Subcutaneous adipose tissue (tissue), 4 donors: ENCODE results near the gene PAX2. TPM values are rescaled to one million over a fixed set of nuclear protein-coding genes. Genes with fewer than 3 reads are reported as not detected.

Experiments used
- total RNA-seq, 4 donors: library from RNA; depleted of rRNA; stranded (reverse); fragments of >200 nt; gene quantifications; one replicate each; pipeline ENCODE4 v1.1.0, GENCODE V29; 2016
- TF ChIP-seq, protein P1 (sequence below): fragments of 450-650 bp; IDR thresholded peaks from one replicate; pipeline ENCODE4 v1.5.1; 2016; ENCODE audit warnings: low read depth, mild to moderate bottlenecking, control low read depth, antibody characterized with exemption, moderate library complexity

PAX2 gene
- total RNA-seq, 4 donors from 2014 or later: not detected

DNA sequence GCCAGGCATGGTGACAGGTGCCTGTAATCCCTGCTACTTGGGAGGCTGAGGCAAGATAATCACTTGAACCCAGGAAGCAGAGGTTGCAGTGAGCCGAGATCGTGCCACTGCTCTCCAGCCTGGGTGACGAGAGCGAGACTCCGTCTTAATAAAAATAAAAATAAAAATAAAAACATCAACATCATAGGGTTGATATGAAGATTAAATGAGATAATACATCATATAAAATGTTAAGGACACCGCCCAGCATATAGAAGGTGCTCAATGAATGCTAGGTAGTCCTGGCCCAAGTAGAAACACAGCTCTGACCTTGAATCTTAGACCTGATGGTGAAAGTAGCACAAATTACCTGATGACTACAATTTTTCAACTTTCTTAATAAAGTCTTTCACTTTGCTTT, 74.0 kb downstream of the PAX2 start:
- TF ChIP-seq, protein P1, sequence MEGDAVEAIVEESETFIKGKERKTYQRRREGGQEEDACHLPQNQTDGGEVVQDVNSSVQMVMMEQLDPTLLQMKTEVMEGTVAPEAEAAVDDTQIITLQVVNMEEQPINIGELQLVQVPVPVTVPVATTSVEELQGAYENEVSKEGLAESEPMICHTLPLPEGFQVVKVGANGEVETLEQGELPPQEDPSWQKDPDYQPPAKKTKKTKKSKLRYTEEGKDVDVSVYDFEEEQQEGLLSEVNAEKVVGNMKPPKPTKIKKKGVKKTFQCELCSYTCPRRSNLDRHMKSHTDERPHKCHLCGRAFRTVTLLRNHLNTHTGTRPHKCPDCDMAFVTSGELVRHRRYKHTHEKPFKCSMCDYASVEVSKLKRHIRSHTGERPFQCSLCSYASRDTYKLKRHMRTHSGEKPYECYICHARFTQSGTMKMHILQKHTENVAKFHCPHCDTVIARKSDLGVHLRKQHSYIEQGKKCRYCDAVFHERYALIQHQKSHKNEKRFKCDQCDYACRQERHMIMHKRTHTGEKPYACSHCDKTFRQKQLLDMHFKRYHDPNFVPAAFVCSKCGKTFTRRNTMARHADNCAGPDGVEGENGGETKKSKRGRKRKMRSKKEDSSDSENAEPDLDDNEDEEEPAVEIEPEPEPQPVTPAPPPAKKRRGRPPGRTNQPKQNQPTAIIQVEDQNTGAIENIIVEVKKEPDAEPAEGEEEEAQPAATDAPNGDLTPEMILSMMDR: no peak

DNA sequence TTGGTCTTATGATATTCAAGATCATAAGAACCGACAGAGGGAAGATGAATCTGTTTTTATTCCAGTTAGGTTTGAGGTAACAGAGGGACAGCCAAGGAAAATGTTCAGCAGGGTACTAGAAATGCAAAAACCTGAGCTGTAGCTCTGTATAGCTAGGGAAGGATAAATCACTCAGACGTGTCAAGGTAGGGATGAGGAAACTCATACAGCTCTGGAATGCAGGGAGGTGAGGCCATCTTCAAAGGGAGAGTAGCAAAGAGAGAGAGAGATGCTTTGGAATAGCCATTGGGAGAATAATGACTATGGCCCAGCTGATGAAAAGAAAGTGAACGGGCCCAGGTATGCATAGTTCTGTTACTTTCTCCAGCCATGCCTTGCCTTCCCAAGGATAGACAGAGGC, 77.8 kb downstream of the PAX2 start:
- TF ChIP-seq, protein P1: no peak

DNA sequence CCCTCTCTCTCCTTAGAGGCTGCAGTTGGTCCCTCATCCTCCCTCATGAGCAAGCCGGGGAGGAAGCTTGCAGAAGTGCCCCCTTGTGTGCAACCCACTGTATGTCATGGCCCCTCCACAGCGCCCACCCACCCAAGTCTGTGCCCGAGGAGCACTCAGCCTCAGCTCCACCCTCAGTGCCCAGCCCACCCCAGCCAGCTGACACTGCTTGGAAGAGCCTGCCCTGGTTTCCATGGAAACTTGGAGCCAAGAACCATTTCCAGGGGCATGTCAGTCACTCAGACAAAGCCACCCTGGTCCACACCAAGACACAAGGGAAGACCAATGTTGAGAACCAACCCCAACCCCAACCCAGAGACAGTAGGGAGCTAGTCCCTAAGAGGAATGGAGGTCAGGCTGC, 79.5 kb downstream of the PAX2 start:
- TF ChIP-seq, protein P1: no peak

DNA sequence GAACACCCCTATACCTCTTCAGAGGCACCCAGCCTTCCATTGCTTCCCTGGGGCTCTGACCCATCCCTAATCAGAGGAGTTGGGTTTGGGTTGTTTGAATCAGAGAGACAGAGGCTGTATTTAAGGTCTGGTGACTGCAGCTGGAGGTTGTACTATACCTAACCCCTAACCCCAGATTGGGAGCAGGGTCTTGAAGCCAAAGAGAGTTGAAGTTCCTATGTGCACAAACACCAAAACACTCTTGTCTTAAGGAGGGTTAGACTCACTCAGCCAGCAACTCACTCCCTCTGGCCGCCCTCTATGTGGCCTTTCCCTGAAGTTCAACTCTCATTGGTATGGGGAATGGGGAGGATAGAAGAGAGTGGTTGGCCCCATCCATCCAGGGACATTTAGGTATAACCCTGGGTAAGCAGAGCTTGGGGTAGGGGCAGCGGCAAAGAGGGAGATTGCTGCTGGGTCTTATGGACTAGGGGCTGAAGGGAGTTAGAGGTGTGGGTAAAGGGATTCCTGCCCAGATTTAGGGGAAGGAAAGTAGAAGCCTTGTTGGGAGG, 80.0 kb downstream of the PAX2 start:
- TF ChIP-seq, protein P1: no peak

DNA sequence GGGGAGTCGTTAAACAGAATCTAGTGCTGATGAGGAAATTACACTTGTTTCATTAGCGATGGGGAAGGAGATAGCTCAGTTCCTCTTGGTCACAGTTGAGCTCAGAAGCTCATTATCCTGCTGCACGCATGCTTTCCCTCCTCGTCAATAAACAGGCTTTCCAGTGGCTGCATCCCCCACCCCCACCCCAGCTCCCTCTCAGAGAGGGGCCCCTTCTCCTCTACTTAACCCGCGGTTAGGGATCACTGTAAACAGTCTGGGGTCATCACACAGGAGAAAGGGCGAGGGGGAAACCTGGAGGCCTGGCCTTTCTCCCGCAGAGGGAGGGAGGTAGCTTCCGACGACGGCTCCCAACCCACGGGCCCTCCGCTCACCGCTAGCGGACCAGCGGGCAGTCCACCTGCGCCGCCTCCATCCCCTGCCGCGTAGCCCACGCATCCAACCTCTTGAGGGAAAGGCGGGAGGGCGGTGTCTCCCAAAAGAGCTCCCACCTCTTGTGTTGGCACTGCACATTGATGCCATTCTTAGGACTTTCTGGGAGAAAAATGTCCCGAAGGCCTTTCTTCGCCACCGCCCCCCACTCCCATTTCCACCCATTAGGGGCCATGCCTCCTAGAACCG, 80.8 kb downstream of the PAX2 start:
- TF ChIP-seq, protein P1: no peak

DNA sequence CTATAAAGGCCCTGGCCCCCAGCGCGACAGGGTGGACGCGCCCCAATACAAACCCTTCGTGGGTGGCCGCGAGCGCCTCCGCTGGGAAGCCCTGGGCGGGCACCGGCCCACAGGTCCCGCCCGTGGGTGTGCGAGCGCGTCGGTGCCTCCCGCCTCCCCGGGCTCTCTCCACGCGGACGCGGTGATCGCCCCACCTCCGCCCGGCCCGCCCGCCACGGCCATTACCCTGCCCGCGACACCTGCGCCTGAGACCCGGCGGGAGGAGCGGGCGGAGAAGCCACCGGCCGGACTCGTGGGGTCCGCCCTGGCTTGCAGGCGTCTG, 81.2 kb downstream of the PAX2 start:
- TF ChIP-seq, protein P1: no peak

DNA sequence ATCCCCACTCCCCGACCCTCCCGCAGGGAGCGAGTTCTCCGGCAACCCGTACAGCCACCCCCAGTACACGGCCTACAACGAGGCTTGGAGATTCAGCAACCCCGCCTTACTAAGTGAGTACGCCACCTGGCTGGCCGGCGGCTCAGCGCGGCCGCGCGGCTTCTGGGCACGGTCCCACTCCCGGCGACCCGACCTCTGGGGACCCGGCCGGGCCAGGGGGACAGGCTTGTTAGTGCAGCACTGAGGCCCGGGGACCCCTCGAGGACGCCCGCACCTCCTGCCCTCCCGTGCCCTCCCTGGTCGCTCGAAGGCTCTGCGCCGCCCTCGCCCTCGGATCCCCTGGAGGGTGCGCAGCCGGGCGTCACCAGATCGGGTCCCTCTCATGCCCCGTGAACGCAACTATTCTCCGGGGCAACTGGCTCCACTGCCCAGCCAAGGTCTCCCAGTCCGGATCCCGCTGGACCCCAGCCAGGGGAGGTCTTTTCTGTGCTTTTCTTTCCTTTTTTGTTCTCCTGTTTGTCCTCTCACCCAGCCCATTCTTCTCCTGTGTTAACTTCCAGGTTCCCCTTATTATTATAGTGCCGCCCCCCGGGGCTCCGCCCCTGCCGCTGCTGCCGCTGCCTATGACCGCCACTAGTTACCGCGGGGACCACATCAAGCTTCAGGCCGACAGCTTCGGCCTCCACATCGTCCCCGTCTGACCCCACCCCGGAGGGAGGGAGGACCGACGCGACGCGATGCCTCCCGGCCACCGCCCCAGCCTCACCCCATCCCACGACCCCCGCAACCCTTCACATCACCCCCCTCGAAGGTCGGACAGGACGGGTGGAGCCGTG, 81.8 kb downstream of the PAX2 start:
- TF ChIP-seq, protein P1: no peak
